ENCODE measurements around the gene GPC1. TPM values are rescaled to one million over a fixed set of nuclear protein-coding genes. Genes with fewer than 3 reads are reported as not detected.

Gene GPC1
- total and polyA plus RNA-seq, 4 donors: 23.2 to 62.5 (median 26.5) TPM

DNA sequence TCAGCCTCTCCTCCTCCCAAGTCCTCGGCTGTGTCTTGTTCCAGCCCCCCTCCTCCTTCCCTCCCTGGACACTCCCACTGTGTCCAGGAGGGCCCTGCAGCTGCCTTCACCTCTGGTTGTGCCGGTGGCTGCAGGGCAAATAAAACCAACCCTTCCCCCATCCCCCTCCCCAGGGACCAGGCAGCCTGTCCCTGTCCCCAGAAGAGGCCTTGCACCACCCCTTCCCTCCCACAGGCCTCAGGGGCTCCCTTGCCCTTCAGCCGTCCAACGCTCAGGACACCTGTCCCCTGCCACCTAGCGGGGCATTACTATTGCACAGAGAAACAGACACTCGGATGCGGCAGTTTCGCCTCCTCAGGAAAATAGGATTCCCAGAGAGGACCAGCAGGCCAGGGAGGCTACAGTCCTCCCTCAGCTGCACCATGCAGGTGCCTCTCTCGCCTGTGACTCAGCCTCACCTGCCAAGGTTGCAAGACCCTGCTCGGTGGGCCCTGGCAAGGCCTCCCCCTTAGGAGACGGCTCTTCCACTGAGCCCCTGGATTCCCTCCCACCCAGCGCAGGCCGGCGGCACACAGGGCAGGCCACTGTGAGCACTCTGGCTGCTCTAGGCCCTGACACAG, 5.5 kb upstream of the GPC1 start:
- no peaks in the 10 kb centered on the region for H3K36me3 ChIP-seq (ENCODE audit: control insufficient read depth in 4 of 4, insufficient read depth in 4 of 4, low read length in 4 of 4)
- no peak for ATAC-seq (ENCODE audit: insufficient read depth, low FRiP score)
- peaks cover 0 to 5% (median 0%) of the 10 kb centered on the region in 4 donors for H3K9me3 ChIP-seq (ENCODE audit: control insufficient read depth in 4 of 4, insufficient read depth in 3 of 4, low read length in 3 of 4)
- H3K27ac ChIP-seq (ENCODE audit: low read depth in 1 of 2, low read length in 1 of 2): no peak overlapping the region
- TF ChIP-seq, protein P1, sequence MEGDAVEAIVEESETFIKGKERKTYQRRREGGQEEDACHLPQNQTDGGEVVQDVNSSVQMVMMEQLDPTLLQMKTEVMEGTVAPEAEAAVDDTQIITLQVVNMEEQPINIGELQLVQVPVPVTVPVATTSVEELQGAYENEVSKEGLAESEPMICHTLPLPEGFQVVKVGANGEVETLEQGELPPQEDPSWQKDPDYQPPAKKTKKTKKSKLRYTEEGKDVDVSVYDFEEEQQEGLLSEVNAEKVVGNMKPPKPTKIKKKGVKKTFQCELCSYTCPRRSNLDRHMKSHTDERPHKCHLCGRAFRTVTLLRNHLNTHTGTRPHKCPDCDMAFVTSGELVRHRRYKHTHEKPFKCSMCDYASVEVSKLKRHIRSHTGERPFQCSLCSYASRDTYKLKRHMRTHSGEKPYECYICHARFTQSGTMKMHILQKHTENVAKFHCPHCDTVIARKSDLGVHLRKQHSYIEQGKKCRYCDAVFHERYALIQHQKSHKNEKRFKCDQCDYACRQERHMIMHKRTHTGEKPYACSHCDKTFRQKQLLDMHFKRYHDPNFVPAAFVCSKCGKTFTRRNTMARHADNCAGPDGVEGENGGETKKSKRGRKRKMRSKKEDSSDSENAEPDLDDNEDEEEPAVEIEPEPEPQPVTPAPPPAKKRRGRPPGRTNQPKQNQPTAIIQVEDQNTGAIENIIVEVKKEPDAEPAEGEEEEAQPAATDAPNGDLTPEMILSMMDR (IDR thresholded peaks at IDR 0.05; ENCODE audit: control extremely low read depth, extremely low read depth): no peak
- peaks cover 0 to 3% (median 0%) of the 10 kb centered on the region in 3 donors for H3K27me3 ChIP-seq (ENCODE audit: control insufficient read depth in 3 of 3, insufficient read depth in 3 of 3, low read length in 2 of 3)
- H3K4me3 ChIP-seq: no peak overlapping the region
- peak in 1 of 3 donors; percentile 17 for DNase-seq
- 83 to 86% methylated on average over 14 of the region's 14 CpGs for WGBS, 2 donors
- peaks cover 0 to 6% (median 0%) of the 10 kb centered on the region in 5 donors for H3K4me1 ChIP-seq (ENCODE audit: control insufficient read depth in 5 of 5, insufficient read depth in 5 of 5, low read length in 5 of 5)
- no peak overlapping the region for H3K9ac ChIP-seq (ENCODE audit: insufficient read depth in 1 of 2, low read length in 2 of 2)

DNA sequence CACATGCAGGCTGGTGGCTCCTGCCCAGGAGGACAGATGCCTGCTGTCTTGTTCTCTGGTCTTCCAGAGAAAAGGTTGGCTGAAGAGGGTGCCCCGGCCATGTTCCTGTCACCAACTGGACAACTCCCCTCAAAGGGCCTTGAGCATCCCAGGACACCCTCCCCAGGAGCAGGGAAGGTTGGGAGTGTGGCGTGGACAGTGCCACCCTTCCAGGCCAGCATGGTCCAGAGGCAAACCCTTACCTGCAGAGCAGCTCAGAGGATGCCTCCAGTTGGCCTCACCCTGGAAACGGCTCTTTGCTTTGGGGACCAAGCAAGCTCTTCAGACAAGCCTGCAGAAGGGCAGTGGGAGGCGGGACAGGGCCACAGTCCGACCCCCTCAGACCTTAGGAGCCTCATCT, 4.9 kb upstream of the GPC1 start:
- Histone ChIP-seq H3K9ac (ENCODE audit: insufficient read depth in 1 of 2, low read length in 2 of 2) (no peak overlapping the region), H3K27ac (ENCODE audit: low read depth in 1 of 2, low read length in 1 of 2) (no peak overlapping the region), H3K4me3 (no peak overlapping the region), H3K27me3 (ENCODE audit: control insufficient read depth in 3 of 3, insufficient read depth in 3 of 3, low read length in 2 of 3) (peaks cover 0 to 3% (median 0%) of the 10 kb centered on the region in 3 donors), H3K9me3 (ENCODE audit: control insufficient read depth in 4 of 4, insufficient read depth in 3 of 4, low read length in 3 of 4) (peaks cover 0 to 2% (median 0%) of the 10 kb centered on the region in 4 donors), H3K36me3 (ENCODE audit: control insufficient read depth in 4 of 4, insufficient read depth in 4 of 4, low read length in 4 of 4) (no peaks in the 10 kb centered on the region), H3K4me1 (ENCODE audit: control insufficient read depth in 5 of 5, insufficient read depth in 5 of 5, low read length in 5 of 5) (peaks cover 0 to 6% (median 0%) of the 10 kb centered on the region in 5 donors)
- 86 to 89% methylated on average over 5 of the region's 5 CpGs for WGBS, 2 donors
- DNase-seq (peak in 1 of 3 donors; percentile 10), ATAC-seq (ENCODE audit: insufficient read depth, low FRiP score) (no peak)
- TF ChIP-seq, protein P1 (IDR thresholded peaks at IDR 0.05; ENCODE audit: control extremely low read depth, extremely low read depth): no peak

DNA sequence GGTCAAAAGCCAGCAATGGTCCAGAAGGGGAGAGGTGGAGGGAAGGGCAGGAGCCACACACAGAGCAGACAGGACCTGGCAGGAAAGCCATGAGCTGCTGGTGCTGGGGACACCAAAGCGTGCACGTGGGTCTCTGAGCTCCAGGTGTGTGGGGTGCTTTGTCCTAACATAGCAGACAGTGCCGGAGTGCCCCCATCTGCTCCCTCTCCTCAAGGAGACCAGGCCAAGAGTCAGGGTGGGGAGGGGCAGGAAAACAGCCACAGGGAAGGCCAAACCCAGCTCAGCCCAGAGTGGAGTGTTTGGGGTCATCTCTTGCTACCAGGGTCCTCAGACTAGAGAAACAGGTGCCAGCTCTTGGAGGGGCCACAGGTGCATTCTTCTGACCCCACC, 4.2 kb upstream of the GPC1 start:
- DNase-seq (peak in 1 of 3 donors; percentile 10), ATAC-seq (ENCODE audit: insufficient read depth, low FRiP score) (no peak)
- no peak overlapping the region for H3K27ac ChIP-seq (ENCODE audit: low read depth in 1 of 2, low read length in 1 of 2)
- 78 to 80% methylated on average over 3 of the region's 3 CpGs for WGBS, 2 donors
- H3K4me1 ChIP-seq (ENCODE audit: control insufficient read depth in 5 of 5, insufficient read depth in 5 of 5, low read length in 5 of 5): peaks cover 0 to 6% (median 0%) of the 10 kb centered on the region in 5 donors
- no peaks in the 10 kb centered on the region for H3K36me3 ChIP-seq (ENCODE audit: control insufficient read depth in 4 of 4, insufficient read depth in 4 of 4, low read length in 4 of 4)
- H3K4me3 ChIP-seq: no peak overlapping the region
- peaks cover 0 to 3% (median 0%) of the 10 kb centered on the region in 3 donors for H3K27me3 ChIP-seq (ENCODE audit: control insufficient read depth in 3 of 3, insufficient read depth in 3 of 3, low read length in 2 of 3)
- TF ChIP-seq, protein P1 (IDR thresholded peaks at IDR 0.05; ENCODE audit: control extremely low read depth, extremely low read depth): no peak
- no peak overlapping the region for H3K9ac ChIP-seq (ENCODE audit: insufficient read depth in 1 of 2, low read length in 2 of 2)
- H3K9me3 ChIP-seq (ENCODE audit: control insufficient read depth in 4 of 4, insufficient read depth in 3 of 4, low read length in 3 of 4): peaks cover 0 to 2% (median 0%) of the 10 kb centered on the region in 4 donors

Measured in lung (tissue), 12 donors.